Measurements from ENCODE around the gene TLR2.

TLR2 gene

GRCh38 chr4:153731239-153731638 lies 47.2 kb downstream of the TLR2 start:
- DNase-seq (ENCODE audit: low read depth), result no peak

- no peak for DNase-seq (ENCODE audit: low read depth)
Measured at GRCh38 chr4:153733751-153734448, 49.8 kb downstream of the TLR2 start.

GRCh38 chr4:153735906-153736461 lies 51.9 kb downstream of the TLR2 start:
- DNase-seq (ENCODE audit: low read depth), result no peak

- DNase-seq (ENCODE audit: low read depth), result no peak
Measured at GRCh38 chr4:153741541-153741940, 57.5 kb downstream of the TLR2 start.

GRCh38 chr4:153745651-153746050 lies 61.6 kb downstream of the TLR2 start:
- no peak for DNase-seq (ENCODE audit: low read depth)

- DNase-seq (ENCODE audit: low read depth), result no peak
Measured at GRCh38 chr4:153747406-153747955, 63.4 kb downstream of the TLR2 start.

DNA sequence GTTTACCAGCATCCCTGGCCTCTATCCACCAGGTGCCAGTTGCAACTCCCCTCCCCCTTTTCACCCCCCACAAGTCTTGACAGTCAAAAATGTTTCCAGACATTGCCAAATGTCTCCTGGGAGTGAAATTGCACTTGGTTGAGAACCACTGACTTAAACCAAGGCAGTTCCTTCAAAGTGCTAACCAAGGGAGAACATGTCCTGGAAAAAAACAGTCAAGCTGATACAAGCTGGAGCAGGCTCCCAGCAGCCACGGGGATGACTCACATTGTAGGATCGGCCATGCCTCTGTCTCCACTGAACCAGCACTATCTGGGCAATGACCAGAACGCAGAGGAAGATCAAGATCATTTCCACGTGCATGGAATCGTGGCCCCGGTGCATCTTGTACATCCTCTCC lies 64.3 kb downstream of the TLR2 start:
- no peak for DNase-seq (ENCODE audit: low read depth)

DNA sequence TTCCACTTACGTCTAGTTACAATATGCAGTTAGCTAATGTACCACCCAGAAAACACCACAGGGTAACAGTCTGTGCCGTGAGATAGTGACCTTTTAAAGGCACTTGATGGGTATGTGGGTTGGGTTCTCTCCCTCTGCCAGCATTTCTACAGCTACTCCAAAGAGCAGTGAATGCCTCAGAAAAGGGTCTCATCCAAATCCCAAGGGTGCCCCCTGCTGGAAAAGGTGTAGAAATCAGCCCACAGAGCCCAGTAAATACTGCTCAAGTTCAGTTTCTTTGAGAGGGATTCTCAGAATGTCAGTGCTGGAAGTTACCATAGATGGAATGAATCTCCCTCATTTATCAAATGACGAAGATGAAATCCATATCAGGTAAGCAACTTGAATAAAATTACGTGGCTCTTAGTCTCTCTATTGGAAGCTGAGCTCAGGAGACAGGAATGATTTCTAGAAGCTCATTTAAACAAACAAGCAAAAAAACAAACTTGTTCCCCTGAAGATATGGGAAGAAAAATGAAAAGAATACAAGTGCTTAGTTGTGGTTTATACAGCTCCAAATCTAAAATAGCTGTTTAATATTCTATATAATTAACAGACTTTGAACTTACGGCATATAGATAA lies 66.2 kb downstream of the TLR2 start:
- peak; percentile 57 for DNase-seq (ENCODE audit: low read depth)

GRCh38 chr4:153755186-153755585 lies 71.1 kb downstream of the TLR2 start:
- no peak for DNase-seq (ENCODE audit: low read depth)
